ENCODE data around the gene EML4. TPM values are rescaled to one million over a fixed set of nuclear protein-coding genes. Genes with fewer than 3 reads are reported as not detected.

Gene EML4
- total RNA-seq, 4 donors from 2014 or later = 27.4 to 96.8 (median 58.0) TPM

- TF ChIP-seq POLR2A (IDR thresholded peaks at IDR 0.05) (no peak), CTCF (IDR thresholded peaks at IDR 0.05) (no peak)
- peak overlapping the region; percentile 32 to 72 for H3K27ac ChIP-seq
- H3K4me1 ChIP-seq = peaks cover 0 to 9% of the 10 kb centered on the region in 2 donors
- H3K4me3 ChIP-seq = no peak overlapping the region
- no peaks in the 10 kb centered on the region for H3K36me3 ChIP-seq
- no peaks in the 10 kb centered on the region for H3K9me3 ChIP-seq
- H3K27me3 ChIP-seq = no peaks in the 10 kb centered on the region
- no peak for DNase-seq
- intact Hi-C loops (cut with DNase I; ENCODE audit: low total_unique reads) = loop anchor here (5.0 kb wide), 1 partner anchor 232 kb away; no protein-coding TSS in a partner anchor
These were observed 159.8 kb downstream of the EML4 start for GRCh38 chr2:42328923-42329322.

GRCh38 chr2:42329736-42330135 is 160.6 kb downstream of the EML4 start:
- Histone ChIP-seq H3K9me3 (no peaks in the 10 kb centered on the region), H3K27ac (peak overlapping the region; percentile 68 to 72), H3K4me3 (no peak overlapping the region), H3K4me1 (peaks cover 0 to 9% of the 10 kb centered on the region in 2 donors), H3K27me3 (no peaks in the 10 kb centered on the region), H3K36me3 (no peaks in the 10 kb centered on the region)
- intact Hi-C loops (cut with DNase I; ENCODE audit: low total_unique reads) = loop anchor here (5.0 kb wide), 1 partner anchor 232 kb away; no protein-coding TSS in a partner anchor
- peak in 1 of 2 donors; percentile 24 for DNase-seq
- no peak for TF ChIP-seq POLR2A (IDR thresholded peaks at IDR 0.05)
- TF ChIP-seq CTCF (IDR thresholded peaks at IDR 0.05) = no peak

- TF ChIP-seq CTCF (IDR thresholded peaks at IDR 0.05) = no peak
- no peak for TF ChIP-seq POLR2A (IDR thresholded peaks at IDR 0.05)
- H3K27ac ChIP-seq = peak overlapping the region in 1 of 2 donors; percentile 24
- peaks cover 0 to 9% of the 10 kb centered on the region in 2 donors for H3K4me1 ChIP-seq
- no peaks in the 10 kb centered on the region for H3K9me3 ChIP-seq
- intact Hi-C loops (cut with DNase I; ENCODE audit: low total_unique reads) = no loop called here
- no peak overlapping the region for H3K4me3 ChIP-seq
- no peak for DNase-seq
- no peaks in the 10 kb centered on the region for H3K36me3 ChIP-seq
- H3K27me3 ChIP-seq = no peaks in the 10 kb centered on the region
These were observed 162.6 kb downstream of the EML4 start for GRCh38 chr2:42331569-42332284.

GRCh38 chr2:42332575-42332974 is 163.4 kb downstream of the EML4 start:
- intact Hi-C loops (cut with DNase I; ENCODE audit: low total_unique reads) = no loop called here
- Histone ChIP-seq H3K27me3 (no peaks in the 10 kb centered on the region), H3K4me3 (no peak overlapping the region), H3K4me1 (peaks cover 0 to 9% of the 10 kb centered on the region in 2 donors), H3K36me3 (no peaks in the 10 kb centered on the region), H3K27ac (no peak overlapping the region), H3K9me3 (no peaks in the 10 kb centered on the region)
- DNase-seq = no peak
- TF ChIP-seq CTCF (IDR thresholded peaks at IDR 0.05) (no peak), POLR2A (IDR thresholded peaks at IDR 0.05) (no peak)

- H3K36me3 ChIP-seq = no peaks in the 10 kb centered on the region
- no peak for DNase-seq
- no peak for TF ChIP-seq CTCF (IDR thresholded peaks at IDR 0.05)
- no peak for TF ChIP-seq POLR2A (IDR thresholded peaks at IDR 0.05)
- no peak overlapping the region for H3K4me3 ChIP-seq
- no peaks in the 10 kb centered on the region for H3K27me3 ChIP-seq
- H3K27ac ChIP-seq = no peak overlapping the region
- intact Hi-C loops (cut with DNase I; ENCODE audit: low total_unique reads) = no loop called here
- H3K9me3 ChIP-seq = no peaks in the 10 kb centered on the region
- H3K4me1 ChIP-seq = peaks cover 0 to 12% of the 10 kb centered on the region in 2 donors
These were observed 164.4 kb downstream of the EML4 start for GRCh38 chr2:42333579-42333978.
